ENCODE results near the gene TIA1.

GRCh38 chr2:70201831-70202230 is 46.6 kb downstream of the TIA1 start:
- TF ChIP-seq, protein P1, sequence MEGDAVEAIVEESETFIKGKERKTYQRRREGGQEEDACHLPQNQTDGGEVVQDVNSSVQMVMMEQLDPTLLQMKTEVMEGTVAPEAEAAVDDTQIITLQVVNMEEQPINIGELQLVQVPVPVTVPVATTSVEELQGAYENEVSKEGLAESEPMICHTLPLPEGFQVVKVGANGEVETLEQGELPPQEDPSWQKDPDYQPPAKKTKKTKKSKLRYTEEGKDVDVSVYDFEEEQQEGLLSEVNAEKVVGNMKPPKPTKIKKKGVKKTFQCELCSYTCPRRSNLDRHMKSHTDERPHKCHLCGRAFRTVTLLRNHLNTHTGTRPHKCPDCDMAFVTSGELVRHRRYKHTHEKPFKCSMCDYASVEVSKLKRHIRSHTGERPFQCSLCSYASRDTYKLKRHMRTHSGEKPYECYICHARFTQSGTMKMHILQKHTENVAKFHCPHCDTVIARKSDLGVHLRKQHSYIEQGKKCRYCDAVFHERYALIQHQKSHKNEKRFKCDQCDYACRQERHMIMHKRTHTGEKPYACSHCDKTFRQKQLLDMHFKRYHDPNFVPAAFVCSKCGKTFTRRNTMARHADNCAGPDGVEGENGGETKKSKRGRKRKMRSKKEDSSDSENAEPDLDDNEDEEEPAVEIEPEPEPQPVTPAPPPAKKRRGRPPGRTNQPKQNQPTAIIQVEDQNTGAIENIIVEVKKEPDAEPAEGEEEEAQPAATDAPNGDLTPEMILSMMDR (IDR thresholded peaks at IDR 0.05; ENCODE audit: poor library complexity): no peak
- no peak for TF ChIP-seq EZH2 (IDR thresholded peaks at IDR 0.05; ENCODE audit: borderline replicate concordance)

Measured in hepatocyte (in vitro differentiated cells).